HepG2 (cell line): ENCODE data around the gene CDRT4. TPM values are rescaled to one million over a fixed set of nuclear protein-coding genes. Genes with fewer than 3 reads are reported as not detected.

Experiments
- ATAC-seq: fragments of 200-7000 bp; cut with Tn5 transposase; 3 replicates; pipeline ENCODE4 v1.9.1; 2020; ENCODE audit warnings: mild to moderate bottlenecking, moderate library complexity
- BruUV-seq: library from RNA; stranded (reverse); fragments of 400-500 nt; replicated peaks from 2 replicates; lab custom pipeline; 2021; lab: Mats Ljungman, UMichigan
- CTCF ChIA-PET: fragments of 300-600 bp; formaldehyde crosslinking; extraction: SDS; loops from one replicate; lab custom pipeline; 2021; ENCODE audit warnings: low total read pairs, inconsistent platforms, low intra/inter-chr PET ratio; lab: Yijun Ruan, JAX
- POLR2A ChIA-PET: fragments of 350-600 bp; sonication (Branson Sonifier 250); formaldehyde crosslinking; loops from one replicate; lab custom pipeline; 2020; ENCODE audit warnings: antibody characterized with exemption, inconsistent platforms; lab: Yijun Ruan, JAX
- DNase-seq: peaks from one replicate; pipeline ENCODE4 v3.0.0-alpha.2; 2015; ENCODE audit warnings: low spot score
- FAIRE-seq: peaks from 3 replicates; lab custom pipeline; 2011; peaks lifted over from hg19 to GRCh38; lab: Jason Lieb, UNC
- H2AFZ ChIP-seq: one replicate; pipeline ENCODE4 v1.6.1; 2011; ENCODE audit warnings: low read length, inconsistent platforms
- H3K27ac ChIP-seq: fragments of 300-600 bp; 3 replicates; pipeline ENCODE4 v1.8.0; 2011; ENCODE audit warnings: mixed run types, mild to moderate bottlenecking, mixed read lengths, low read length, inconsistent platforms; ENCODE audit not compliant: insufficient read depth; ENCODE audit errors: extremely low read length
- H3K27me3 ChIP-seq, 2 experiments: fragments of 200-600 bp in 1 of 2; 2 replicates in 1 of 2; 3 replicates in 1 of 2; pipeline versions ENCODE4 v1.6.0 to v1.8.0; 2011; ENCODE audit warnings: low read length in 2 of 2, mild to moderate bottlenecking in 2 of 2, moderate library complexity in 2 of 2, inconsistent platforms in 1 of 2; ENCODE audit not compliant: insufficient read depth in 2 of 2, control insufficient read depth in 1 of 2
- H3K36me3 ChIP-seq, 2 experiments: fragments of 200-600 bp in 1 of 2; replicated peaks in 1 of 2; 2 replicates in 1 of 2; 3 replicates in 1 of 2; pipeline versions ENCODE4 v1.5.1 to v1.8.0; 2011; ENCODE audit warnings: low read length in 2 of 2, inconsistent platforms in 1 of 2; ENCODE audit not compliant: insufficient read depth in 2 of 2, control insufficient read depth in 1 of 2
- H3K4me1 ChIP-seq: 2 replicates; pipeline ENCODE4 v1.5.1; 2012; ENCODE audit warnings: low read length, inconsistent platforms; ENCODE audit not compliant: insufficient read depth
- H3K4me2 ChIP-seq: 2 replicates; pipeline ENCODE4 v1.6.0; 2011; ENCODE audit warnings: low read depth, low read length, inconsistent platforms
- H3K4me3 ChIP-seq, 3 experiments: fragments of 200-600 bp in 1 of 3; sonication (generic), shearing (Covaris generic) in 1 of 3; replicated peaks in 1 of 3; 2 replicates each; pipeline ENCODE4 v1.5.1; 2011 to 2016; ENCODE audit warnings: low read length in 3 of 3, inconsistent platforms in 2 of 3, low read depth in 2 of 3, mild to moderate bottlenecking in 2 of 3, control low read depth in 1 of 3, mixed read lengths in 1 of 3; ENCODE audit not compliant: insufficient read depth in 1 of 3
- H3K79me2 ChIP-seq: one replicate; pipeline ENCODE4 v1.6.1; 2011; ENCODE audit warnings: low read length, inconsistent platforms; ENCODE audit not compliant: insufficient read depth
- H3K9ac ChIP-seq: 2 replicates; pipeline ENCODE4 v1.6.0; 2011; ENCODE audit warnings: mild to moderate bottlenecking, low read depth, low read length, inconsistent platforms; ENCODE audit not compliant: insufficient read depth
- H3K9me3 ChIP-seq: 2 replicates; pipeline ENCODE4 v1.5.1; 2012; ENCODE audit warnings: mild to moderate bottlenecking, low read length
- H4K20me1 ChIP-seq: 2 replicates; pipeline ENCODE4 v1.6.0; 2011; ENCODE audit warnings: inconsistent platforms, mild to moderate bottlenecking, low read length, moderate library complexity; ENCODE audit not compliant: insufficient read depth
- ATM ChIP-seq: fragments of 450-650 bp; IDR thresholded peaks from 2 replicates; pipeline ENCODE4 v1.7.1; 2017; ENCODE audit warnings: mild to moderate bottlenecking, borderline replicate concordance
- BATF2 ChIP-seq: sonication (generic); formaldehyde crosslinking; IDR thresholded peaks from 2 replicates; pipeline ENCODE4 v1.8.0; 2022; ENCODE audit warnings: mild to moderate bottlenecking, missing genetic modification reagents, moderate library complexity
- DR1 ChIP-seq: sonication (generic); formaldehyde crosslinking; IDR thresholded peaks from 2 replicates; pipeline ENCODE4 v1.8.0; 2021; ENCODE audit warnings: mild to moderate bottlenecking, missing genetic modification reagents, inconsistent platforms
- PRMT3 ChIP-seq: sonication (generic); formaldehyde crosslinking; IDR thresholded peaks from 2 replicates; pipeline ENCODE4 v1.8.1; 2022; ENCODE audit warnings: low read depth, mild to moderate bottlenecking, moderate library complexity, missing genetic modification reagents, borderline replicate concordance
- TBL1XR1 ChIP-seq: fragments of 150-350 bp; IDR thresholded peaks from 2 replicates; pipeline ENCODE4 v1.6.1; 2014; ENCODE audit warnings: borderline replicate concordance, low read length; ENCODE audit not compliant: partially characterized antibody
- ZNF570 ChIP-seq: sonication (generic); formaldehyde crosslinking; IDR thresholded peaks from 2 replicates; pipeline ENCODE4 v1.4.0; 2020; ENCODE audit warnings: mild to moderate bottlenecking, missing genetic modification reagents, borderline replicate concordance
- ZNF619 ChIP-seq: sonication (generic); formaldehyde crosslinking; IDR thresholded peaks from 2 replicates; pipeline ENCODE4 v1.4.0; 2020; ENCODE audit warnings: mild to moderate bottlenecking, missing genetic modification reagents
- ZNF646 ChIP-seq: sonication (generic); formaldehyde crosslinking; IDR thresholded peaks from 2 replicates; pipeline ENCODE4 v1.9.0; 2021; ENCODE audit warnings: mild to moderate bottlenecking, missing genetic modification reagents
- ZNF709 ChIP-seq: sonication (generic); formaldehyde crosslinking; IDR thresholded peaks from 2 replicates; pipeline ENCODE4 v1.5.0; 2020; ENCODE audit warnings: mild to moderate bottlenecking, missing genetic modification reagents
- WGBS: methylation state at CpG from one replicate; pipeline ENCODE4 v1.1.6; 2017; ENCODE audit warnings: low lambda C conversion rate; 5-methylcytosine and 5-hydroxymethylcytosine counted together
- in situ Hi-C: cut with HindIII; loops from 2 replicates; pipeline ENCODE4 v1.10.0; 2017; ENCODE audit warnings: low pct_unique_long_range_greater_than_20kb; ENCODE audit not compliant: extremely low pct_ligation_motif_present
- intact Hi-C: fragments of 100-400 bp; cut with micrococcal nuclease; formaldehyde crosslinking; loops from one replicate; pipeline ENCODE4 v1.10.0; 2022; ENCODE audit not compliant: unreplicated experiment
- polyA plus RNA-seq, 8 experiments: library from polyadenylated mRNA; depleted of rRNA in 3 of 8; stranded (reverse) in 7 of 8; unstranded in 1 of 8; fragments of >200 nt; fragmentation: Illumina TruSeq in 4 of 8; extraction: Trizol in 4 of 8; gene quantifications; 2 replicates each; pipeline versions ENCODE4 v1.2.1 to v1.2.3, GENCODE V29; 2011 to 2016; ENCODE audit warnings: low read depth in 4 of 8, missing spikeins in 1 of 8, mixed read lengths in 1 of 8; ENCODE audit not compliant: insufficient read depth in 1 of 8
- total RNA-seq, 5 experiments: library from RNA; depleted of rRNA; stranded (reverse); fragments of >200 nt; fragmentation: Illumina TruSeq; extraction: Trizol; gene quantifications; 2 replicates each; pipeline ENCODE4 v1.2.3, GENCODE V29; 2016; ENCODE audit warnings: low read depth in 1 of 5

Gene CDRT4
- total and polyA plus RNA-seq, 2 of the 13 experiments (the other 11 are each of a cell fraction or from before 2014, with no cell fraction given), result 5.8 to 12.1 TPM

- CTCF ChIA-PET, result no interaction called here
- no peak for DNase-seq
Measured at GRCh38 chr17:15424521-15424920, 42.9 kb downstream of the CDRT4 start.

GRCh38 chr17:15422392-15422965 lies 44.9 kb downstream of the CDRT4 start:
- ChIA-PET CTCF (no interaction called here), POLR2A (no interaction called here)
- Histone ChIP-seq H3K4me1 (no peaks in the 10 kb centered on the region), H3K9me3 (no peaks in the 10 kb centered on the region), H3K4me2 (no peak overlapping the region), H3K36me3 (no peaks in the 10 kb centered on the region), H3K9ac (no peak overlapping the region), H3K27me3 (no peaks in the 10 kb centered on the region; a peak in 1 of 5 replicates), H3K4me3 (no peak overlapping the region), H2AFZ (no peak overlapping the region), H3K27ac (no peak overlapping the region), H3K79me2 (no peaks in the 10 kb centered on the region), H4K20me1 (no peaks in the 10 kb centered on the region)
- intact Hi-C loops (no loop called here), in situ Hi-C loops (no loop called here)
- 77% methylated on average over 11 of the region's 11 CpGs for WGBS
- no peak for FAIRE-seq
- BruUV-seq, result no TSS peak
- ATAC-seq, result no peak
- no peak for DNase-seq
- TF ChIP-seq PRMT3 (CRISPR knock-in tag) (no peak), ZNF646 (CRISPR knock-in tag) (no peak), BATF2 (no peak), ZNF570 (no peak), ATM (no peak), ZNF709 (CRISPR knock-in tag) (no peak)

More at GRCh38 chr17:15424521-15424920, 42.9 kb downstream of the CDRT4 start:
- in situ Hi-C loops (no loop called here), intact Hi-C loops (no loop called here)
- no peaks in the 10 kb centered on the region for H3K79me2 ChIP-seq
- no peak overlapping the region for H3K4me3 ChIP-seq
- no peak overlapping the region for H2AFZ ChIP-seq
- no peak overlapping the region for H3K9ac ChIP-seq
- no TSS peak for BruUV-seq
- no peak for FAIRE-seq
- H3K36me3 ChIP-seq, result no peaks in the 10 kb centered on the region
- no peaks in the 10 kb centered on the region for H3K9me3 ChIP-seq
- TF ChIP-seq ZNF619, result no peak
- no peak for TF ChIP-seq DR1
- TF ChIP-seq TBL1XR1, result no peak
- TF ChIP-seq, all 625 proteins: peak for 0
- 100% methylated on average over 3 of the region's 3 CpGs for WGBS
- POLR2A ChIA-PET, result no interaction called here
- Histone ChIP-seq H3K27me3 (no peaks in the 10 kb centered on the region; a peak in 1 of 5 replicates), H3K4me1 (no peaks in the 10 kb centered on the region), H3K4me2 (no peak overlapping the region), H4K20me1 (no peaks in the 10 kb centered on the region), H3K27ac (no peak overlapping the region)
- no peak for ATAC-seq
